C1 segment of cervical spinal cord (tissue), 14 donors: ENCODE data around the gene C19orf25.

Experiments used
- DNase-seq, 14 donors: peaks; one replicate each; lab custom pipeline; 2025; lab: John Stamatoyannopoulos, UW

The C19orf25 gene

DNA sequence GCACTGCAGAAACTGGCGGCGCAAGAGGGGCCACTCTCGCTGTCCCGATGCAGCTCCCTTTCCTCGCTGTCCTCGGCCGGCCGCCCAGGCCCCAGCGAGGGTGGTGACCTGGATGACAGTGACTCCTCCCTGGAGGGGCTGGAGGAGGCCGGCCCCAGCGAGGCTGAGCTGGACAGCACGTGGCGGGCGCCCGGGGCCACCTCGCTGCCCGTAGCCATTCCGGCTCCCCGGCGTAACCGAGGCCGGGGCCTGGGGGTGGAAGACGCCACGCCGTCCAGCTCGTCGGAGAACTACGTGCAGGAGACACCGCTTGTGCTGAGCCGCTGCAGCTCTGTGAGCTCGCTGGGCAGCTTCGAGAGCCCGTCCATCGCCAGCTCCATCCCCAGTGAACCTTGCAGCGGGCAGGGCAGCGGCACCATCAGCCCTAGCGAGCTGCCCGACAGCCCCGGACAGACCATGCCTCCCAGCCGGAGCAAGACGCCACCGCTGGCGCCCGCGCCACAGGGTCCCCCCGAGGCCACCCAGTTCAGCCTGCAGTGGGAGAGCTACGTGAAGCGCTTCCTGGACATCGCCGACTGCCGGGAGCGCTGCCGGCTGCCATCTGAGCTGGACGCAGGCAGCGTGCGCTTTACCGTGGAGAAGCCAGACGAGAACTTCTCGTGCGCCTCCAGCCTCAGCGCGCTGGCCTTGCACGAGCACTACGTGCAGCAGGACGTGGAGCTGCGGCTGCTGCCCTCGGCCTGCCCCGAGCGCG, 12.4 kb downstream of the C19orf25 start:
- DNase-seq = no peak

DNA sequence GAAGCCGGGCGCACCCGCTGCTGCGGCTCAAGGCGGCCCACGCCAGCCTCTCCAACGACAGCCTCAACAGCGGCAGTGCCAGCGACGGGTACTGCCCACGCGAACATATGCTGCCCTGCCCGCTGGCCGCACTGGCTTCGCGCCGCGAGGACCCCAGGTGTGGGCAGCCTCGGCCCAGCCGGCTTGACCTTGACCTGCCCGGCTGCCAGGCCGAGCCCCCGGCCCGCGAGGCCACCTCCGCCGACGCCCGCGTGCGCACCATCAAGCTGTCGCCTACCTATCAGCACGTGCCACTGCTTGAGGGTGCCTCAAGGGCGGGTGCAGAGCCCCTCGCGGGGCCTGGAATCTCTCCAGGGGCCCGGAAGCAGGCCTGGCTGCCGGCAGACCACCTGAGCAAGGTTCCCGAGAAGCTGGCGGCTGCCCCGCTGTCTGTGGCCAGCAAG, 13.0 kb downstream of the C19orf25 start:
- DNase-seq = no peak

DNA sequence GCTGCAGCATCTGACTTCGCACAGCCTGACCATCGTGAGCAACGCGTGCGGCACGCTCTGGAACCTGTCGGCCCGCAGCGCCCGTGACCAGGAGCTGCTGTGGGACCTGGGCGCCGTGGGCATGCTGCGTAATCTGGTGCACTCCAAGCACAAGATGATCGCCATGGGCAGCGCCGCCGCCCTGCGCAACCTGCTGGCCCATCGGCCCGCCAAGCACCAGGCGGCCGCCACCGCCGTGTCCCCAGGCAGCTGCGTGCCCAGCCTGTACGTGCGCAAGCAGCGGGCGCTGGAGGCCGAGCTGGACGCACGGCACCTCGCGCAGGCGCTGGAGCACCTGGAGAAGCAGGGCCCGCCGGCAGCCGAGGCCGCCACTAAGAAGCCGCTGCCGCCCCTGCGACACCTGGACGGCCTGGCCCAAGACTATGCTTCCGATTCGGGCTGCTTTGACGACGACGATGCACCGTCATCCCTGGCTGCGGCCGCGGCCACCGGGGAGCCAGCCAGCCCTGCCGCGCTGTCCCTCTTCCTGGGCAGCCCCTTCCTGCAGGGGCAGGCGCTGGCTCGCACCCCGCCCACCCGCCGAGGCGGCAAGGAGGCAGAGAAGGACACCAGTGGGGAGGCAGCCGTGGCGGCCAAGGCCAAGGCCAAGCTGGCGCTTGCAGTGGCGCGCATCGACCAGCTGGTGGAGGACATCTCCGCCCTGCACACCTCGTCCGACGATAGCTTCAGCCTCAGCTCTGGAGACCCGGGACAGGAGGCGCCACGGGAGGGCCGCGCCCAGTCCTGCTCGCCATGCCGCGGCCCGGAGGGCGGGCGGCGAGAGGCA, 13.6 kb downstream of the C19orf25 start:
- peak in 3 of 14 donors; percentile 12 to 80 (median 28) for DNase-seq

DNA sequence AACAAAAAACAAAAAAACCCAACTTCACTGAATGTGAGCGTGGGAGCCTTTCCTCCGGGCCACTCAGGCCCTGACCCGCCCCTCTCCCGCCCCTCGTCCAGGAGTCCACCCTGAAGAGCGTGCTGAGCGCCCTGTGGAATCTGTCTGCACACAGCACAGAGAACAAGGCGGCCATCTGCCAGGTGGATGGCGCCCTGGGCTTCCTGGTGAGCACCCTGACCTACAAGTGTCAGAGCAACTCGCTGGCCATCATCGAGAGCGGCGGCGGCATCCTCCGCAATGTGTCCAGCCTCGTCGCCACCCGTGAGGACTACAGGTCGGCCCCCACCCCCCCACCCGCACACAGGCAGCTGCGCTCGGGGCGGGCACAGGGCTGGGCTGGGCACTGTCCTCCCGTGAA, 17.2 kb downstream of the C19orf25 start:
- DNase-seq = peak in 1 of 14 donors; percentile 55

DNA sequence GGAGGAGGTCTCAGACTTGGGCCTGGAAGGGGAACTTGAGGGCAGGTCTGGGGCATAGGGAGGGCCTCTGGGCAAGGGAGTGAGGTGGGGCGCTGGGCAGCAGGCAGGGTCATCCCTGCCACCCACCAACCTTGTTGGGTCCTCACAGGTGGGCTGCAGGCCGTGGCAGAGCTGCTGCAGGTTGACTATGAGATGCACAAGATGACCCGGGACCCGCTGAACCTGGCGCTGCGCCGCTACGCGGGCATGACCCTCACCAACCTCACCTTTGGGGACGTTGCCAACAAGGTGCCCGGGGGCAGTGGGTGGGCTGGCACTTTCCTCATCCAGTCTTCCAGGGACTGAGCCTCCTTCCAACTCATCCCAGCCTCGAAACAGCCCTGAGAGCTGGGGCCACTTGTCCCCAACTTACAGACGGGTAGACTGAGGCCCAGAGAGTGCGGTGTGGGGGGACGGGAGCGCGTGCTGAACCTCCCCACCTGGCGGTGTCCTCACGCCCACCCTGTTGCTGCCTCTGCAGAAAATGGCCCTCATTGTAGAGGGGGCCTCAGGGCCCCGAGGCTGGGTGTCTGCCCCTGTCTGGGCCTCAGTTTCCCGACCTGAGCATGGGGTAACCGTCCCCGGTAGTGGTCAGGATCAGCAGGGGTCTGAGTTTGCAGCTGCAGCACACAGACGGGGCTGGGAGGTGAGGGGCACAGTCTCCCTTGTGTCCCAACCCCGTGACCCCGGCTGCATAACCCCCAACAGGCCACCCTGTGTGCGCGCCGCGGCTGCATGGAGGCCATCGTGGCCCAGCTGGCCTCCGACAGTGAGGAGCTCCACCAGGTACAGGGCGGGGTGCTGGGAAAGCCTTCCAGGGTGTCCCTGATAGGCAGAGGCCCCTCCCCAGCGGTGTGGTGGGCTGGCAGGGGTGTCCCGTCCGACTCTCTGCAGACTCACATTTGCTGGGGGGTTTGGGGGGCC, 18.7 kb downstream of the C19orf25 start:
- no peak for DNase-seq

DNA sequence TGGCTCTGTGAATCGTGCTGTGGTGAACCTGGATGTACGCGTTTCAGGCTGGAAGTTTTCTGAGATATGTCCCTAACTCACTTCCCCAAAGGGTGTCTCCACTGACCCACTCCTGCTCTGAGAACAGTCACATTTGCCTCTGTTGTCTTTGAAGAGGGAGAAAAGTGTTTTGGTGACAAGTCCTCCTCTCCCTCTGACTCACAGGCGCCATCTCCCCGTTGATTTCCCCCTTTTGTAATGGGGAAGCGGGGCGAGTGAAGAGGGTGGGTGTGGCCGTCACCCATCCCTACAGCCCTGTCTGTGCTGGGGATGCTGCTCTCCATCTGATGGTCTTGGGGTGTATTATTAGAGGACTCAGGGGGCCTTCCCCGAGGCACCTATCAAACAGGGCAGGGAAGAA, 19.5 kb downstream of the C19orf25 start:
- DNase-seq = no peak

DNA sequence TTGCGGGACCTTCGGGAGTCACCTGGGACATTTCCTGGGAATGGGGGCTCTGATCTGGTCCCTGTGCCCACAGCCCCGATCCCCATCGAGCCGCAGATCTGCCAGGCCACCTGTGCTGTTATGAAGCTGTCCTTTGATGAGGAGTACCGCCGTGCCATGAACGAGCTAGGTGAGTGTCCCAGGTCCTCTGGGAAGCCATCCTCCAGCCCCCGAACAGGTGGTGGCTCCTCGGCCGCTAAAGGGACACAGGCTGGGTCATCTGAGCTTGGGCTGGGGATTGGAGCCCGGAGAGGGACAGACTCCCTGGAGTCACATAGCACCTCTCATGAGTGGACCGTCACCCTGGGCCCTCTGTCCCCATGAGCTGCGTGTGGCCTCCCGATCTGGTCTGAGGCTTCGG, 21.1 kb downstream of the C19orf25 start:
- DNase-seq = no peak

DNA sequence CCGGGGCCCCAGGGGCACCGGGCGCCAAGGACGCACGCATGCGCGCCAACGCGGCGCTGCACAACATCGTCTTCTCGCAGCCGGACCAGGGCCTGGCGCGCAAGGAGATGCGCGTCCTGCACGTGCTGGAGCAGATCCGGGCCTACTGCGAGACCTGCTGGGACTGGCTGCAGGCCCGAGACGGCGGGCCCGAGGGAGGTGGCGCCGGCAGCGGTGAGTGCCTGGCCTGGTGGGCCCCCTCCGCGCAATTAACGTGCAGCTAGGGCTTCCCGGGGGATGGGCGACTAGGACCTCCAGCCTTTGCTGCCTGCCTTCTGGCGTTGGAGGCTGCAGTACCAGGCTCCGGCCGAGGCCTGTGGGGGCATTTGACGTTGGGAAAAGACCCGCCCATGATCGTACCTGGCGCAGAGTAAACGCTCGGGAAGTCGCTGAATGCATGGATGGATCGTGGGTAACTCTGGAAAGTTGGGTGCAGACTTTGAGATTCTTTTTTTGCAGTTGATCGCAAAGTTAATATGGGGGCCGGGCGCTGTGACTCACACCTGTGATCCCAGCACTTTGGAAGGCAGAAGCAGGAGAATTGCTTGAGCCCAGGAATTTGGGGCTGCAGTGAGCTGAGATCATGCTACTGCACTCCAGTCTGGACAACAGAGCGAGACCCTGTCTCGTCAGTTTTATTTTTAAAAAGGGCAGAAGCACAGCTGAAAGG, 21.8 kb downstream of the C19orf25 start:
- no peak for DNase-seq

DNA sequence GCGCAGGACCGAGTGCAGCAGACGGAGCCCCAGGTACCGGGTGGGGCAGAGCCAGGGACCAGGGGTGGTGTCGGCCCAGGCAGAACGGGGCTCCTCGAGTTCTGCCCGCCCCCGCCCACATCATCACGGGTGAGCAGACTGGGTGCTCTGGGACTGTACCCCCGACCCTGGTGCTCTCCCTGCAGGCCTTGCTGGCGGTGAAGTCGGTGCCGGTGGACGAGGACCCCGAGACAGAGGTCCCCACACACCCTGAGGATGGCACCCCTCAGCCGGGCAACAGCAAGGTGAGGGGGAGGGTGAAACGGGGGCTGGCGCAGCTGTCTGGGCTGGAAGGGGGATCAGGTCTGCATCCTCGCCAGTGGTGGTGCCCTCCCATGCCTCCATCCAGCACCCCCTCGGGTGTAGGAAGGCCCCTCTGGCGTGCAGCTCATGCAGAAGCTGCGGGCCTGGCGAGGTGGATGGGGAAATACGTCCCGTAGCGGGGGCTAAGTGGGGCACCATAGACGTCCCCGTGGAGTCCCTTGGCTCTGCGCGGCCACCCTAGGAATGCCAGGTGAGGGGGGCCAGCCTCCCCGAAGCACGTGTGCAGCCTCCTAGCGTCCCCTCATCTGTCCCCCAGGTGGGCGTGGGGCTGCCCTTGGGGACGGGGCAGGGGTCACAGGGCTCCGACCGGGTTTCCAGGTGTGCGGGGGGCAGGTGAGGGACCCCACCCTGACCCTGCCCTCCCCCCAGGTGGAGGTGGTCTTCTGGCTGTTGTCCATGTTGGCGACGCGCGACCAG, 22.7 kb downstream of the C19orf25 start:
- DNase-seq = no peak

DNA sequence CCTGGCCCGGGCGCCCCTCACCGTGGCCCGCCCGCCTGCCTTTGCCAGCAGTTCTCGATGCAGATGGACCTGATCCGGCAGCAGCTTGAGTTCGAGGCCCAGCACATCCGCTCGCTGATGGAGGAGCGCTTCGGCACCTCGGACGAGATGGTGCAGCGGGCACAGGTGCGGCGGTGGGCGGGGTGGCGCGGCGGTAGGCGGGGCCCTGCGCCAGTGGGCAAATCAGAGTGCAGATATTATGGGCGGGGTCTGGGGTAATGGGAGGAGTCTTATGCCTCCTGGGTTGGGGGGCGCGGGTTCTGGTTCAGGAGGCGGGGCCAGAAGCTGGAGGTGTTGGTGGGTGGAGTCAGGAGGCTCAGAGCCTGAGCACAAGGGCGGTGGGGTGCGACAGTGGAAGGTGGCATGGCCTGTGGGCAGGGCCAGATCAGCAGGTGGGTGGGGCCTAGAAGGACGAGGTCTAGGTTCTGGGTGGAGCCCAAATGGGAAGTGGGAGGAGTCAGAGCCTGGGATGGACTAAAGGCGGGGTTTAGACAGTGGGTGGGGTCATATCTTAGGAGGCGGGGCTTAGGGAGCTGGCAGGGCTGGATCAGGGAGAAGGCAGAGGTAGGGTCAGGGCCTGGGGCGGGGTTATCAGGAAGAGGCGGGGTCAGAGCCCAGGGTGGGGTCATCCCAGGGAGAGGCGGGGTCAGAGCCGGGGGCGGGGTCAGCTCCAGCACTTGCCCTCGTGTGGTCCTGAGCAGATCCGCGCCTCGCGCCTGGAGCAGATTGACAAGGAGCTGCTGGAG, 23.5 kb downstream of the C19orf25 start:
- peak in 3 of 14 donors; percentile 21 to 69 (median 37) for DNase-seq

DNA sequence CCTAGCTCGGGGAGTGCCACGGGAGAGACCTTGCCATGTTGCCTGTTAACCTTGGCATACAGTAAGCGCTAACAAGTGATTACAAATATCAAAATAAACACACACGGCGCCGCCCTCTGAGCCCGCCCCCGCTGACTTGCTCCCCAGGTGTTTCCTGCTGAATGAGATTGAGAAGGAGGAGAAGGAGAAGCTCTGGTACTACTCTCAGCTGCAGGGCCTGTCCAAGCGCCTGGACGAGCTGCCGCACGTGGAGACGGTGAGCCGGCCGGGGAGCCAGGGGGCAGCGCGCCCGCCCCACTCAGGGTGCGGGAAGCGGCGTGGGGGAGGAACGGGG, 24.0 kb downstream of the C19orf25 start:
- no peak for DNase-seq

DNA sequence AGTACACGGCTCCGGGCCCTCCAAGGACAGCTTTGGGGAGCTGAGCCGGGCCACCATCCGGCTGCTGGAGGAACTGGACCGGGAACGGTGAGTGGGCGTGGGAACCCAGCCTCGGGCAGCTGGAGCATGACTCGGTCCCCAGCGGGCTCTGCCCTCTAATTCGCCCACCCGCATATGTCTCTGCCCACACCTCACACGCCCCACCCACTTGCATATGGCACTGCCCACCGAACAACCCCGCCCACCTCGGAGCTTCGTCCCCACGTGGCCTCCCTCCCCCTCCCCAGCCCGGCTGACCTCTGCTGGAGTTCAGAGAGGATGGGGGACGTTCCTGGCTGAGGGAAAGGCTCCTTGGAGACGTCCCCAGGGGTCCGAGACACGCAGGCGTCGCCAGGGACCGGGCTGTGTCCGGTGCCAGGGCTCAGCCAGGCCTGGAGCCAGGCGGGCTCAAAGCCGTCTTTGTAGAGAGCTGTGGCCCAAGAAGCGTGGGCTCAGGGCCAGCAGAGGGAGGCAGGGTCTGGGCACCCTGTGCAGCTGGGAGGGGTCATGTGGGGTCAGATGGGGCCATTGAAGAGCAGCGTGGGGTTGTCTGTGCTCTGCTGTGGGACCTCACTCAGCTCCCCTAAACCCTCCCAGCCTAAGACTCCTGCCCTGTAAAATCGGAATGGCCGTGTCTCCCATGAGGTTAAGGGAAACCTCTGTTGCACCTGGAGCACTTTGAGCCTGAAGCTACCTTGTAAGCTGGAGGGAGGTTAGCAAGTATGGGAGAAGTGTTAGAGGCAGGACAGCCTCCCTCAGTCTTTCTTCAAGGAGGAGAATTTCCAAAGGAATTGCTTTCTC, 25.3 kb downstream of the C19orf25 start:
- peak in 13 of 14 donors; percentile 55 to 98 (median 88) for DNase-seq

DNA sequence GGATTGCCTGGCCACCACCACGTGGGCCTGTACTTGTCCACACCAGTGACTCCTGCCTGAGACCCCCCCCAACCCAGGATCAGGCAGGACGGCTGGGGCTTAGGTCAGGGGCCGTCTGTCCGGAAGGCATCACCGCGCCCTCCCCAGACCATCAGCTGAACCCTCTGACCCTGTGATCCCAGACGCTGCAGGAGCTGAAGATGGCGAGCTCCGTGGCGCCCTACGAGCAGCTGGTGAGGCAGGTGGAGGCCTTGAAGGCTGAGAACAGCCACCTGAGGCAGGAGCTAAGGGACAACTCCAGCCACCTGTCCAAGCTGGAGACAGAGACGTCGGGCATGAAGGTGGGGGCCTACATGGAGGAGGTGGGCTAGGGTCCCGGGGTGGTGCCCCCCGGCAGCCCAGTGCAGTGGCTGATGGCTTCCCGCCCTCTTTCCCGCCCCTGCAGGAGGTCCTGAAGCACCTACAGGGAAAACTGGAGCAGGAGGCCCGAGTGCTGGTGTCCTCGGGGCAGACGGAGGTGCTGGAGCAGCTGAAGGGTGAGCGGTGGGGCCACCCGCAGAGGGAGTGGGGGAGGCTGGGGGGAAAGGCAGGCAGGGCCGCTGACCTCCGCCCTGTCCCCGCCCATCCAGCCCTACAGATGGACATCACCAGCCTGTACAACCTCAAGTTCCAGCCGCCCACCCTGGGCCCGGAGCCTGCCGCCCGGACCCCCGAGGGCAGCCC, 26.1 kb downstream of the C19orf25 start:
- DNase-seq = peak in 4 of 14 donors; percentile 22 to 58 (median 57)

DNA sequence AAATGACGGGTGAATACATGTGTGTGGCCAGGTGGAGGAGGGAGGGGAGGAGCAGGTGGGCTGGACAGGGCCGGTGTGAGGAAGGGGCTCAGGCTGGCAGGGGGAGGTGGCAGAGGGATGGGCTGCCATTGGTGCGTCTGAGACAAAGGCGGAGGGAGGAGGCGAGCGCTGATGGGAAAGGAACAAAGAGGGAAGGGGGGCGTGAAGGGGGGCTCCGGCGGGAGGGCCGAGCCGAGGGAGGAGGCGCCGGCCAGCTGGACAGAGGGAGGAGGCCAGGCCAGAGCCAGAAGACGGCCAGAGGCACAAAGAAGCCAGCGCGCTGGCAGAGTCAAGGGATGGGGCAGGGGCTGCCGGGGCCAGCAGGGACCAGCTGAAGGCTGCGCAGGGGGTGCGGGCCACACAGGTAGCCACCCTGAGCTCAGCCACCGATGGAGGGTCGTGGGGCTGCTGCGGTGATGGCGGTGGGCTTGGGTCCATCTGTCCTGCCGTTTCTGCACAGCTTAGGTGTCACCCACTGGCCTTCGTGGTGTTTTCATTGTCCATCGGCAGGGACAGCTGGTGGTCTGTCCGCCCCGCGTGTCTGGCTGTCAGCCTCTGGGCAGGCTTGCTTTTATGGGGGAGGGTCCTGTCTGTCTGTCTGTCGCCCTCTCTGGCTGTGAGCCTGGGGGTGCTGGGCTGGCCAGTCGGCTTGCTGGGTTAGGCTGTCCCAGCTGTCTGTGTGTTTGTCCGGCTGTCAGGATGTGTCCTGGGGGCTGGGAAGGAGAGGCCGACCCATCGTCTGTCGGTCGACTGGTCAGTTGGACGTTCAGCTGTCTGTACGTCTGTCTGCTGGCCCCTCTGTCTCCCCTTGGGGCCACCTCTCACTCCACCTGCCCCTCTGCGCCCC, 26.9 kb downstream of the C19orf25 start:
- peak in 13 of 14 donors; percentile 27 to 93 (median 69) for DNase-seq

DNA sequence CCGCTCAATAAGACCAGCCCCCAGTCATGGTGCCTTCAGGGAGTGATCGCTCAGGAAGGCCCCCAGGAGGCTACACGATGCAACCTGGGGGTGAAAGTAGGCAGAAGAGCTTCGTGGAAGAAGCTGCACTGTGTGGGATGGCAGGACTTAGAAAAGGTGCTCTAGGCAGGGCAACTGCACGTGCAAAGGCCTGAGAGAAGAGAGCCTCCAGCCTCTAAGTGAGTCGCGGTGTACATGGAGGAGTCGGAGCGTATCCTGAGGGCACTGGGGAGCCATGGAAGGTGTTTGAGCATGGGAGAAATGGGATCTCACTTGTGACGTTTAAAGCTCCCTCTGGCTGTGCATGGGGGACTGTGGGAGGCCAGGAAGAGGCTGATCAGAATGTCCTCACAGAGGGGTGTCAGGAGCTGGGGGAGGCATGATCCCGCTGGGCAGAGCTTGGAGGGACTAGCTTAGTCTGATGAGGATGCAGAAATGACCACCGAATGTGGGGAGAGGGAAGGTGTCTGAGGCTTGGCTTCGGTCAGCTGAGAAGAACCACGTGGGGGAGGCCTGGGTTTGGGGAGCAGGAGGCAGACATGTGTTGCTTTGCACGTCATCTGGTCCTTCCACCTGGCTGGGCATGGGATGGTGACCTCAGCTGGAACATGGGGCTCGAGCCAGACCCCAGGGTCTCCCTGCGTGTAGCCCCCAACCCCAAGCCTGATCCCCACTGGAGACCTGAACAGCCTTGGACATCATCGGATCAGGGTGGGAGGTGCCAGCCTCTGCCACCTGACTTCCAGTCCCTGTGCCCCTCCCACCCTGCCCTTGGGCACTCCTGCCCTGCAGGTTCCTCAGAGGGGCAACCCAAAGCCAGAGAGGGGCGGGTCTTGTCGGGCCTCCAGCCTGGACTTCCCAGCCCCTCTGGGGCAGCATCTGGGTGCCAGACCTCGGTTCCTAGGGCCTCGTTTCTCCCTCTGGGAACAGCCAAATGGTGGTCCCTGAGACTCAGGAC, 28.0 kb downstream of the C19orf25 start:
- peak in 12 of 14 donors; percentile 52 to 85 (median 74) for DNase-seq
